Spleen (tissue), 11 donors: ENCODE data around the gene CNOT3. TPM values are rescaled to one million over a fixed set of nuclear protein-coding genes. Genes with fewer than 3 reads are reported as not detected.

Experiments used
- DNase-seq: peaks from one replicate; pipeline ENCODE4 v3.0.0-alpha.2; 2020
- H3K27ac ChIP-seq, 8 donors: fragments of 200-600 bp; sonication (generic) in 7 of 8; 1 replicate in 4 of 8; 2 replicates in 4 of 8; pipeline versions ENCODE4 v1.5.0 to v1.8.0; 2016 to 2021; ENCODE audit warnings: inconsistent platforms in 4 of 8, mild to moderate bottlenecking in 4 of 8, moderate library complexity in 1 of 8
- H3K27me3 ChIP-seq, 7 donors: fragments of 200-600 bp; sonication (generic) in 6 of 7; replicated peaks in 1 of 7; 1 replicate in 4 of 7; 2 replicates in 3 of 7; pipeline versions ENCODE4 v1.5.0 to v1.8.0; 2016 to 2021; ENCODE audit warnings: inconsistent platforms in 3 of 7, mild to moderate bottlenecking in 1 of 7
- H3K36me3 ChIP-seq, 6 donors: fragments of 200-600 bp; sonication (generic) in 5 of 6; 1 replicate in 4 of 6; 2 replicates in 2 of 6; pipeline versions ENCODE4 v1.5.0 to v1.8.0; 2016 to 2021; ENCODE audit warnings: inconsistent platforms in 2 of 6
- H3K4me1 ChIP-seq, 6 donors: fragments of 200-600 bp; sonication (generic) in 5 of 6; 1 replicate in 3 of 6; 2 replicates in 3 of 6; pipeline versions ENCODE4 v1.5.0 to v1.8.0; 2016 to 2021; ENCODE audit warnings: inconsistent platforms in 3 of 6
- H3K4me3 ChIP-seq, 8 donors: fragments of 200-600 bp; sonication (generic) in 7 of 8; 1 replicate in 4 of 8; 2 replicates in 4 of 8; pipeline versions ENCODE4 v1.5.0 to v1.8.0; 2016 to 2021; ENCODE audit warnings: inconsistent platforms in 4 of 8, mild to moderate bottlenecking in 4 of 8, moderate library complexity in 2 of 8
- H3K9me3 ChIP-seq, 8 donors: fragments of 200-600 bp; sonication (generic) in 7 of 8; 1 replicate in 4 of 8; 2 replicates in 4 of 8; pipeline versions ENCODE4 v1.5.0 to v1.8.0; 2016 to 2021; ENCODE audit warnings: inconsistent platforms in 4 of 8
- POLR2A ChIP-seq, 3 donors: fragments of 450-650 bp; IDR thresholded peaks; one replicate each; pipeline ENCODE4 v1.5.1; 2017; ENCODE audit warnings: antibody characterized with exemption in 3 of 3, mild to moderate bottlenecking in 1 of 3
- POLR2AphosphoS5 ChIP-seq, 3 donors: sonication (generic); formaldehyde crosslinking; IDR thresholded peaks; one replicate each; pipeline ENCODE4 v1.5.1; 2017; ENCODE audit warnings: antibody characterized with exemption in 3 of 3
- WGBS, 5 donors: extraction: QIAGEN DNeasy Blood & Tissue Kit in 3 of 5; methylation state at CpG; one replicate each; pipeline versions ENCODE4 v1.1.5 to v1.1.7; 2013 to 2018; 5-methylcytosine and 5-hydroxymethylcytosine counted together
- intact Hi-C: fragments of 100-400 bp; cut with DNase I; formaldehyde crosslinking; loops from one replicate; pipeline ENCODE4 v1.15.0; 2023; ENCODE audit warnings: low total_unique reads
- polyA plus RNA-seq, 3 donors: library from polyadenylated mRNA; stranded (reverse); fragments of 200-250 nt; gene quantifications; one replicate each; pipeline ENCODE4 v1.2.1, GENCODE V29; 2013
- total RNA-seq, 7 donors: library from RNA; depleted of rRNA in 3 of 7; stranded (reverse); fragments of >200 nt in 3 of 7; fragmentation: NEBNext Ultra II Directional in 4 of 7; extraction: Animal tissue kit (Norgen Biotek cat#: 25700) in 4 of 7; gene quantifications; one replicate each; pipeline versions ENCODE4 v1.1.0 to v1.2.1, GENCODE V29; 2016 to 2021
- TF ChIP-seq, protein P1 (sequence below), 11 experiments: fragments of 200-600 bp in 7 of 11; fragments of 450-650 bp in 4 of 11; sonication (generic) in 4 of 11; IDR thresholded peaks in 8 of 11; conservative IDR thresholded peaks in 3 of 11; 1 replicate in 7 of 11; 2 replicates in 4 of 11; pipeline versions ENCODE4 v1.4.0 to v1.8.0; 2016 to 2021; ENCODE audit warnings: antibody characterized with exemption in 11 of 11, inconsistent platforms in 4 of 11, mild to moderate bottlenecking in 1 of 11
- donor health status: healthy with polysubstance abuse.
- donor health status: DM: no; HTN: no; CAD: no; lungs with moderate emphysema.
- donor health status: DM: no; HTN: no; CAD: no.
- donor health status: Bipolar disorder and iron deficiency.
- donor health status: healthy.
- donor health status: DM: no; HTN: no; CAD: no.
- donor health status: DM: yes; HTN: yes; CAD: no.

CNOT3 gene
- total and polyA plus RNA-seq, 10 donors: 17.7 to 56.1 (median 42.8) TPM

- 78 to 93% (median 85%) methylated on average over 3 of the region's 3 CpGs for WGBS, 5 donors
- peak; percentile 16 for DNase-seq
- Histone ChIP-seq H3K9me3 (no peaks in the 10 kb centered on the region), H3K4me1 (peaks cover 13 to 52% (median 29%) of the 10 kb centered on the region in 6 donors), H3K4me3 (no peak overlapping the region), H3K27ac (peak overlapping the region in 2 of 8 donors; percentile 0 to 38), H3K27me3 (no peaks in the 10 kb centered on the region), H3K36me3 (peaks cover 0 to 59% (median 25%) of the 10 kb centered on the region in 6 donors)
- TF ChIP-seq POLR2A (IDR thresholded peaks at IDR 0.05) (no peak), POLR2AphosphoS5 (IDR thresholded peaks at IDR 0.05) (peak in 1 of 3 donors; percentile 19)
- intact Hi-C loops: no loop called here
Observed at GRCh38 chr19:54197121-54197520, 59.6 kb downstream of the CNOT3 start.

DNA sequence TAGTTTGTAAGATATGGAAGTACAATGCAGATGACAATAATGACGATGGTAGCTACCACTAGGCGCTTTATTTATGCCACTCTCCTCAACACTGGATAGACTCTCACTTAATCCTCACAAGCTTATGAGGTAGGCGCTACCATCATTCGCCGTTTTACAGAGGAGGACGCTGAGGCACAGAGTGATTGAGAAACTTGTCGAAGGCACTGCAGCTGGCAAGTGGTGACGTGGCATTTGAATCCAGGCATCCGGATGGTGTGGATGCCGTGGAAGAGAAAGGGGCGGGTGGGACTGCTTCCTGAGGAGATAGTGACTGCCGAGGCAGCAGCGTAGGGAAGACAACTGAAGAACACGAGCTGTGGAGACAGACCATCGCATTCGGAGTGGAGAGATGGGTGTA is 61.8 kb downstream of the CNOT3 start:
- 86 to 94% (median 91%) methylated on average over 16 of the region's 16 CpGs for WGBS, 5 donors
- intact Hi-C loops: no loop called here
- Histone ChIP-seq H3K4me3 (no peak overlapping the region), H3K36me3 (peaks cover 0 to 59% (median 31%) of the 10 kb centered on the region in 6 donors), H3K4me1 (peaks cover 27 to 53% (median 40%) of the 10 kb centered on the region in 6 donors), H3K9me3 (no peaks in the 10 kb centered on the region), H3K27ac (peak overlapping the region in 2 of 8 donors; percentile 97 to 98), H3K27me3 (no peaks in the 10 kb centered on the region)
- peak in 1 of 3 donors; percentile 17 for TF ChIP-seq POLR2AphosphoS5 (IDR thresholded peaks at IDR 0.05)
- TF ChIP-seq POLR2A (IDR thresholded peaks at IDR 0.05): no peak
- no peak for DNase-seq

DNA sequence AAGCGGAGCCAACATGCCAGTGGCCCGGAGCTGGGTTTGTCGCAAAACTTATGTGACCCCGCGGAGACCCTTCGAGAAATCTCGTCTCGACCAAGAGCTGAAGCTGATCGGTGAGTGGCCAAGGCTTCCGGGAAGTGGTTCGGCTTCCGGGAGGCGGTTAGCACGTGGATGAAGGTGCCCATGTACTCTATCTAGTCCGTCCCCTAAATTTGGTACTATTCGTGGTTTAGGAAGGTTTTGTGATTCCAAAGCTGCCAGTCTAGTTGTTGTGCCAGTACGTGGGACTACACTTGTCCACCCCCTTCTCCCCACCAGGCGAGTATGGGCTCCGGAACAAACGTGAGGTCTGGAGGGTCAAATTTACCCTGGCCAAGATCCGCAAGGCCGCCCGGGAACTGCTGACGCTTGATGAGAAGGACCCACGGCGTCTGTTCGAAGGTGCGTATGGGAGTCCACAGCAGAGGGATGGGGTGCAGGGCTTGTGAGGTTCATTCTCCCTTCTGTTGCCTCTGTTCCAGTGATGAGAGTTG is 63.7 kb downstream of the CNOT3 start:
- intact Hi-C loops: no loop called here
- Histone ChIP-seq H3K36me3 (peaks cover under 1 to 61% (median 45%) of the 10 kb centered on the region in 6 donors), H3K4me3 (peak overlapping the region; percentile 35 to 94 (median 71)), H3K27ac (peak overlapping the region; percentile 86 to 98 (median 95)), H3K9me3 (no peaks in the 10 kb centered on the region), H3K27me3 (no peaks in the 10 kb centered on the region), H3K4me1 (peaks cover 40 to 71% (median 58%) of the 10 kb centered on the region in 6 donors)
- 0 to 6% (median 5%) methylated on average over 19 to 28 of the region's 28 CpGs for WGBS, 5 donors
- no peak for TF ChIP-seq POLR2AphosphoS5 (IDR thresholded peaks at IDR 0.05)
- TF ChIP-seq, protein P1, sequence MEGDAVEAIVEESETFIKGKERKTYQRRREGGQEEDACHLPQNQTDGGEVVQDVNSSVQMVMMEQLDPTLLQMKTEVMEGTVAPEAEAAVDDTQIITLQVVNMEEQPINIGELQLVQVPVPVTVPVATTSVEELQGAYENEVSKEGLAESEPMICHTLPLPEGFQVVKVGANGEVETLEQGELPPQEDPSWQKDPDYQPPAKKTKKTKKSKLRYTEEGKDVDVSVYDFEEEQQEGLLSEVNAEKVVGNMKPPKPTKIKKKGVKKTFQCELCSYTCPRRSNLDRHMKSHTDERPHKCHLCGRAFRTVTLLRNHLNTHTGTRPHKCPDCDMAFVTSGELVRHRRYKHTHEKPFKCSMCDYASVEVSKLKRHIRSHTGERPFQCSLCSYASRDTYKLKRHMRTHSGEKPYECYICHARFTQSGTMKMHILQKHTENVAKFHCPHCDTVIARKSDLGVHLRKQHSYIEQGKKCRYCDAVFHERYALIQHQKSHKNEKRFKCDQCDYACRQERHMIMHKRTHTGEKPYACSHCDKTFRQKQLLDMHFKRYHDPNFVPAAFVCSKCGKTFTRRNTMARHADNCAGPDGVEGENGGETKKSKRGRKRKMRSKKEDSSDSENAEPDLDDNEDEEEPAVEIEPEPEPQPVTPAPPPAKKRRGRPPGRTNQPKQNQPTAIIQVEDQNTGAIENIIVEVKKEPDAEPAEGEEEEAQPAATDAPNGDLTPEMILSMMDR (IDR thresholded peaks at IDR 0.05 in 8 of 11, conservative IDR thresholded peaks at IDR 0.05 in 3 of 11): no peak
- TF ChIP-seq POLR2A (IDR thresholded peaks at IDR 0.05): no peak
- peak; percentile 81 for DNase-seq

DNA sequence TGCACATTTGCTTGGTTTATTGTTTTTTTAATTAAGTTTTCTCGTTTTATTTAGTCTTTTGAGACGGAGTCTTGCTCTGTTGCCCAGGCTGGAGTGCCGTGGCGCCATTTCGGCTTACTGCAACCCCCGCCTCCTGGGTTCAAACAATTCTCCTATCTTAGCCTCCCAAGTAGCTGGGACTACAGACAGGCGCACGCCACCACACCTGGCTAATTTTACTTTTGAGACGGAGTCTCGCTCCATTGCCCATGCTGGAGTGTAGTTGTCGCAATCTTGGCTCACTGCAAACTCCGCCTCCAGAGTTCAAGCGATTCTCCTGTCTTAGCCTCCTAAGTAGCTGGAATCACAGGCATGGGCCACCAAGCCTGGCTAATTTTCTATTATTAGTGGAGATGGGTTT is 64.4 kb downstream of the CNOT3 start:
- TF ChIP-seq POLR2AphosphoS5 (IDR thresholded peaks at IDR 0.05): no peak
- no peak for TF ChIP-seq POLR2A (IDR thresholded peaks at IDR 0.05)
- TF ChIP-seq, protein P1 (IDR thresholded peaks at IDR 0.05 in 8 of 11, conservative IDR thresholded peaks at IDR 0.05 in 3 of 11): no peak
- peak; percentile 56 for DNase-seq
- Histone ChIP-seq H3K9me3 (no peaks in the 10 kb centered on the region), H3K27ac (peak overlapping the region in 6 of 8 donors; percentile 86 to 98 (median 96)), H3K4me3 (peak overlapping the region; percentile 35 to 94 (median 71)), H3K36me3 (peaks cover 5 to 61% (median 52%) of the 10 kb centered on the region in 6 donors), H3K27me3 (no peaks in the 10 kb centered on the region), H3K4me1 (peaks cover 44 to 71% (median 66%) of the 10 kb centered on the region in 6 donors)
- intact Hi-C loops: no loop called here
- 54 to 70% (median 65%) methylated on average over 13 of the region's 13 CpGs for WGBS, 5 donors

GRCh38 chr19:54203151-54203611 is 65.6 kb downstream of the CNOT3 start:
- TF ChIP-seq POLR2AphosphoS5 (IDR thresholded peaks at IDR 0.05) (no peak), POLR2A (IDR thresholded peaks at IDR 0.05) (no peak)
- TF ChIP-seq, protein P1 (IDR thresholded peaks at IDR 0.05 in 8 of 11, conservative IDR thresholded peaks at IDR 0.05 in 3 of 11): no peak
- peaks cover 5 to 69% (median 64%) of the 10 kb centered on the region in 6 donors for H3K36me3 ChIP-seq
- peak overlapping the region in 5 of 8 donors; percentile 26 to 98 (median 97) for H3K27ac ChIP-seq
- intact Hi-C loops: no loop called here
- no peaks in the 10 kb centered on the region for H3K27me3 ChIP-seq
- peak overlapping the region in 4 of 8 donors; percentile 70 to 94 (median 74) for H3K4me3 ChIP-seq
- H3K4me1 ChIP-seq: peaks cover 51 to 83% (median 78%) of the 10 kb centered on the region in 6 donors
- 58 to 78% (median 70%) methylated on average over 9 of the region's 9 CpGs for whole genome bisulfite sequencing, 5 donors
- no peaks in the 10 kb centered on the region for H3K9me3 ChIP-seq
- peak; percentile 48 for DNase-seq
